Renal pelvis (tissue), 4 donors: ENCODE measurements around the gene MRPL2. TPM values are rescaled to one million over a fixed set of nuclear protein-coding genes. Genes with fewer than 3 reads are reported as not detected.
A peak's percentile ranks its signal among the peaks of the same experiment; 100 is the strongest.

Experiments used
- DNase-seq: peaks from one replicate; pipeline ENCODE4 v3.0.0-alpha.2; 2013
- polyA plus RNA-seq, 3 donors: library from polyadenylated mRNA; unstranded; fragments of 120-200 nt; gene quantifications; one replicate each; pipeline ENCODE4 v1.2.1, GENCODE V29; 2013; ENCODE audit not compliant: insufficient read length in 3 of 3

Gene MRPL2
- polyA plus RNA-seq, 3 donors: 65.2 to 69.9 (median 69.9) TPM

DNA sequence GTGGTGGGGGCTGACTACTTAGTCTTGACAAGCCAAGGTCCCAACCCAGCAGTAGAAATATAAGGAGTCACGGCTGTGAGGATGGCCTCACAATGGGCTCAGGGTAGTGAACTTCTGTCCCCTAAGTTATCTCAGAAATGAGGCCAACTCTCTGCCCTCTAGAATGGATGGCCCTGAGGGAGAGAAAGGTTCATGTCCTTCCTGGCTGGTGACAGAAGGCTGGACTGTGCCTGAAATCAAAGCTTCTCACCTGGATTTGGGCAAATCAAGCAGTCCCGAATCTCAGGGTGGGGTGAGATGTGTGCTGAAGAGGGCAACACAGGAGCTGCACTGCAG is 25.1 kb downstream of the MRPL2 start:
- DNase-seq: no peak

DNA sequence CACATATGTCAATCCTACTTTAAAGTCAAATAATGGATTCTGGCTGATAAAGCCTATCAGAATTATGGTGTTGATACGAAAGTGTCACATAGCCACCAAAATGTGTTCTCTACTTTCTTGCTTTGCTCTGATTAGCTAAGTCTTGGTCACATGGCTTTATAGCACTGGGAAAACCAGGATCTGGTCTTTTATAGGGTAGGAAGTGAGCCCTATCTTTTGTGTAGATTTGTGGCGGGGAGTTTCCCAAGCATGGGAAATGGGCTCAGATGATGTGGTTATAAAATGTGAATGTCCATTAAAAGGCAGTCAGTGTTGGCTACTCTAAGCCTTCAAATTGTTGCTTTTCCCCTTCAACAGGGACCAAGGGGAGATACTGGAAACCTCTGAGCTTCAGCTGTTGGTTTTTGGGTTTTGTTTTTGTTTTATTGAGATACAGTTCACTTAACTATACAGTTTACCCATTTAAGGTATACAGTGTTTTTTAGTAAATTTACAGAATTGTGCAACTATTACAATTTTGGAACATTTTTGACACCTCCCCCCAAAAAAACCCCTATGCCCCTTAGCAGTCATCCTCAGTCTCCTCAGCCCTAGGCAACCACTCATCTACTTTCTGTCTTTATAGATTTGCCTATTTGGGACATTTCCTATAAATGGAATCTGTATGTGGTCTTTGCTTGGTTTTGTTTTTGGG is 25.6 kb downstream of the MRPL2 start:
- DNase-seq: no peak

DNA sequence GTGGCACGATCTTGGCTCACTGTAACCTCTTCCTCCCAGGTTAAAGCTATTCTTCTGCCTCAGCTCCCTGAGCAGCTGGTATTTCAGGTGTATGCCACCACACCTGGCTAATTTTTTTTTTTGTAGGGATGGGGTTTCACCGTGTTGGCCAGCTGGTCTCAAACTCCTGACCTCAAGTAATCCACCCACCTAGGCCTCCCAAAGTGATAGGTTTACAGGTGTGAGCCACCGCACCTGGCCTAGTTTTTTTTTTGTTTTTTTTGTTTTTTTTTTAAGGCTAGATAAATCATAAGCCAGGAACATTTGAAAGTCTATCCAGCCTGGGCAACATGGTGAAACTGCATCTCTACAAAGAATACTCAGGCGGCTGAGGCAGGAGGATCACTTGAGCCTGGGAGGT is 26.9 kb downstream of the MRPL2 start:
- DNase-seq: no peak

DNA sequence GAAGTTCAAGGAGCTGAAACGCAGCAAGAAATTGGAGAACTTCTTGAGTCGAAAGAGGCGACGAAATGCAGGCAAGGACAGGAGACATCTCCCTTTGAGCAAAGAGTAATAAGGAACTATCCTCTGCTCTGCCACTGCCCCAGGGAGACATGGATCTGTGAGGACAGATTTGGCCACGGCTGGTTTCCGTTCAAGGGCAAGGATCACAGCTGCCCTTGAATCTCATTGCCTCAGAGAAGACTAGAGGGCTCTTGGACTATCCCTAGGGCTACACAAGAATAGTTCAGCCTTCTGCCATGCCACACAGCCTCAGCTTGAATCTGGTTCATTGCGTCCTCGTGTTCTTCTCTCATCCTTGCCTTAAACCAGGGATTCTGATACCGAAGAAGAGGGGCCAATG is 30.1 kb downstream of the MRPL2 start:
- DNase-seq: no peak

DNA sequence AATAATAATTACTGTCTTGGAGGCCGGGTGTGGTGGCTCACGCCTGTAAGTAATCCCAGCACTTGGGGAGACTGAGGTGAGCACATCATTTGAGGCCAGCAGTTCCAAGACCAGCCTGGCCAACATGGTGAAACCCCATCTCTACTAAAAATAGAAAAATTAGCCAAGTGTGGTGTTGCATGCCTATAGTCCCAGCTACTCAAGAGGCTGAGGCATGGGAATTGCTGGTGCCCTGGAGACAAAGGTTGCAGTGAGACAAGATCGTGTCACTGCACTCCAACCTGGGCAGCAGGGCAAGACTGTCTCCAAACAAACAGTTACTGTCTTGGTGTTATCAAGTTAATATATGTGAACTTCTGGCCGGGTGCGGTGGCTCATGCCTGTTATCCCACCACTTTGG is 32.9 kb downstream of the MRPL2 start:
- no peak for DNase-seq

DNA sequence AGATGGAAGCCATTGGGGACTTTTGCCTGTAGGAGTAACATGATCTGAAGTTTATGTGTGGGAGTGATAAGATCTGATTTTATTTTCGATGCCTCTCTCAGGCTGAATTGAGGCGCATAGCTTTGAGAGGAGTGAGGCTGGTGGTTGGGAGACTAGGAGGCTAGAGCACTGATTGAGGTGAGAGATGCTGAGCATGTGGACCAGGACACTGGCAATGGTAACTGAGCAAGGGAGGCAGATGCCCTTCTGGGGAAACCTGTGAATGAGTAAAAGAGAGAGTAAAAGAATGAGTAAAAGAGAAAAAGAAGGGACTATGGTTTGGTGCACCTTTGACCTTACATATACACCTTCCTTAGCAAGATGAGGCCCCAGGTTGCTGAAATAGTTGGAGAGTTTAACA is 34.8 kb downstream of the MRPL2 start:
- DNase-seq: no peak

DNA sequence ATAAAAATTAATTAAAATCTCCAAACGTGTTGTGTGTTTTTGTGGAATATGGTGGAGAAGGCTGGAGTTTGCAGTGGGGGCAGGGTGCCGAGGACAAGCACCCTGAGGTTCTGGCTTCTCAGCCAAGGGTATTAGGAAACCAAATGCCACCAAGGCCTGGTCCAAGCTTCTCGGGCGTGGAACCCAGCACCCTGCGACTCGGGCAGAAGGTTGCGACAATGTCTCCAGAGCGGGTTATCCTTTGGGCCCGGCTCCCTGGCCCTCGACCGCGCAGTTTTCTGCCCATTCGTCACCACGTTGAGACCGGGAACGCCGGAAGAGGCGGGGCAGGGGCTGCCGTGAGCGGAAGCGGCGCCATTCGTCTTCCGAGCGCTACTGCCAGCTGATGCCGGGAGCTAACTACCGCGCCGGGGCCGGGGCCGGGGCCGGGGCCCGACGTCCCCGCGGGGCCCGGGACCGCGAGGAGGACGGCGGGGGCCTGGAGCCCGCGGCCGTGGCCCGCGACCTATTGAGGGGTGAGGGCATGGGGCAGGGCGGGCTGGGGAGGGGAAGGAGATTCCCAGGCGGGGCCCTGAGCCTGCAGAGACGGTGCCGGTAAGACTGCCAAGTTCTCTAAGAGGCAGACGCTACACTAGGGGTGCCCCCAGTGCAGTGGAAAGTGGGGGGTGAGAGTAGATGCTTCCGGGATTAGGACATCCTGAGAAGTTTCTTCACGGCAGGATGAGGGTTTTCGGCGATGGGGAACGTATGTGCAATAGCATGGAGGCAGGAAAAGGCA is 37.8 kb downstream of the MRPL2 start, which contains the start of gene RRP36:
Gene RRP36, plus strand, starts transcription at position 354 of the 778 bp plus-strand sequence. Its CDS starts 32 bp downstream, at position 386.
- peak; percentile 76 for DNase-seq

DNA sequence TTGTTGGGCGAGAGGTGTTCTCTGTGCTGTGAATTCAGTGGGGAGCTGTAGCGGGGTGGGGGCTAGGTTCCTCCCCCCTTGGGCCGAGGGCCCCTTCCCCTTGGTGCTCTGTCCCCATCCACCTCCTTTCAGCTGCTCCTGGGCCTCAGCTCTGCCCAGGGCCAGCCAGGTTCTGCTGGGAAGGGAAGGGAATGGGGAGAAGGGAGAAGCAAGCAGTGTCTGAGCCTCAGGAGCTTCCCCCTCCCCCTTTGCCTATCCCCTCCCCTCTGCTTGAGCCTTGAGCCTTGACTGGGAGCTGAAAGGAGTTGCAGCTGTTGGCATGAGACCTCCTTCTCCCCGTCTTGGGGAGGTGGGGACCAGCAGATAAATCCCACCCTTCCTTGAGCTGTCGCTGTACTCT is 38.4 kb downstream of the MRPL2 start:
- DNase-seq: peak; percentile 49

DNA sequence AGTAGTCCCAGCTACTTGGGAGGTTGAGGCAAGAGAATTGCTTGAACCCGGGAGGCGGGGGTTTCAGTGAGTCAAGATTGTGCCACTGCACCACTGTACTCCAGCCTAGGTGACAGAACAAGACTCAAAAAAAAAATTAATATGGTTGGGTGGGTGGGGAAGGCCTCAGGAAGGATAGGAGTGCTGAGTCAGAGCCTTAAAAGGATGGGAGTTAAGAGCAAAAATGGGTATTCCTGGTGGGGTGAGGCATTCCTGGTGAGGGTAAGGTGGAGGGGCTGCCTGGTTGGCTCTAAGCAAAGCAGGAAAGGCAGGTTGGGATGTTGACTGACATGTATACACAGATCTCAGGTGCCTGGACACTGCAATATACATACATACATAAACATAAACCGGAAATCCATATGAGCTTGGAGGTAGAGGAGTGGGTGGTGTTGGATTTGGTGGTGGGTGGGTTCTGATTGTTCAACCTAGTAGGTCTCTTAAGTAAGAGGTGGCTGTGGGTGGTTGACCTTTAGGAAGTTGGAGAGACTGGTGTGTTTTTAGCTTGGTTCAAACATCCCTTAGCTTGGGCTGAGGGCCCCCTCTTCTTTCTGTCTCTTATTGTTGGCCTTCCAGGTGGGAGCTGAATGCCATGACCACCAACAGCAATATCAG is 39.1 kb downstream of the MRPL2 start:
- DNase-seq: no peak

DNA sequence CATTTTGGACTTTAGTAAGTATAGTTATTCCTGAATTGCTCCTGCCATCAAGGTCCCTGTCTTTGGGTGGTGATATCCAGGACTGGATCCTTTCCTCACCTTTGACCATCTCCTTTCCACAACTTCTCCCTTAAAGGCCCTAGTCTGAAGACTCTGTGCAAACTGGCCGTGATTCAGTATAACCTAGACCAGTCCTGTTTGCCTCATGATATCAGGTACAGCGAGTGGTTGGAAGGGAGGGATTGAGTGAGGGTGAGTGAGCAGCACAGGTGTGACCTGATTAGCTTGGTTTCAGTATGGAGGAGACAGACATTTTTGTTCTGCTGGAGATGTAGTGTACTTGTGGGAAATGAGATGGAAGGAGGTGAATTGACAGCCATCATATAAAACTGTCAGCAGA is 40.1 kb downstream of the MRPL2 start:
- no peak for DNase-seq

DNA sequence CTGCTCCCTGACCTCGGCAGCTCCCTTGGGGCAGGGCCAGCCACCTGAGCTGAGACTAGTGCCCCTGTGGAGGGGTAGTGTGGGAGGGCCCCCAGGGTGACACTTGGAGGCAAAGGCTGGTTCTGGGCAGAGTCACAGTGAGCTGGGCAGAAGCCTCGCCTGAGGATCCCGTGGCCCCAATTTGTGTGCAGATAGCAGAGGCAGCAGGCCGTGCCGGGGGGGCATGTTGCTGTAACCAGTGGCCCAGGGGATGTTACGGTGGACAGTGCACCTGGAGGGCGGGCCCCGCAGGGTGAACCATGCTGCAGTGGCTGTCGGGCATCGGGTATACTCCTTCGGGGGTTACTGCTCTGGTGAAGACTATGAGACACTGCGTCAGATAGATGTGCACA is 42.3 kb downstream of the MRPL2 start:
- no peak for DNase-seq

DNA sequence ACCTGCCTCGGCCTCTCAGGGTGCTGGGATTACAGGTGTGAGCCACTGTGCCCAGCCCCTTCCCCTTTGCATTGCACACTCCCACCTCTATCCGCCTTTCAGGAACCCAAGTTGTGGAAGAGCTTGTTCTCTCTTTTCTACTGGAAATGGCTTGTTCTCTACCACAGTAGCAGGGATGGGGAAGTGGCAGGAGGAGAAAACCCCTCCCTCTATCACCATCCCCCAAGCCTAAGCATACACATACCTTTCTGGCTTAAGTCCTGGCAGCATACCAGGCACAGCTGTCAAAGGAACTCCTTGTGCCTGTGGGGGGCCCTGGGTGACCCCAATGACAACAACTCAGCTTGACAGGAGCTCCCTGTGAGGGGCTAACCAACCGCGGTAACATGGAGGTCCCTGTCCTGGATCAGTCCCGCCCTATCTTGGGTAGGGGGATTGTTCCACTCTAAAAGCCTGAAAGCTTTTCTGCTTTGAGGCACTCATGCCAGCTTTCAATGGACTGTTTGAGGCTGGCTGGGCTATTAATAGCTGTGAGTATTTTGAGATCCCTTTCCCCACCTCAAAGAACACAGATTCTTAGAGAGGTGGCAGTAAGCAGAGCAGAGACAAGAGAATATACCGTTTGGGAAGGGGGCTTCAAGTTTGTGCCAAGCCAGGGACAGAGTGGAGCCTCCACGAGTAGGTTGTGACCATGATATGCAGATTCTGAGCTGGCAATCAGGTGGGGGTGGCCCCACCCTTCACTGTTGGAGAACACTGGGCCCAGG is 42.9 kb downstream of the MRPL2 start:
- no peak for DNase-seq

DNA sequence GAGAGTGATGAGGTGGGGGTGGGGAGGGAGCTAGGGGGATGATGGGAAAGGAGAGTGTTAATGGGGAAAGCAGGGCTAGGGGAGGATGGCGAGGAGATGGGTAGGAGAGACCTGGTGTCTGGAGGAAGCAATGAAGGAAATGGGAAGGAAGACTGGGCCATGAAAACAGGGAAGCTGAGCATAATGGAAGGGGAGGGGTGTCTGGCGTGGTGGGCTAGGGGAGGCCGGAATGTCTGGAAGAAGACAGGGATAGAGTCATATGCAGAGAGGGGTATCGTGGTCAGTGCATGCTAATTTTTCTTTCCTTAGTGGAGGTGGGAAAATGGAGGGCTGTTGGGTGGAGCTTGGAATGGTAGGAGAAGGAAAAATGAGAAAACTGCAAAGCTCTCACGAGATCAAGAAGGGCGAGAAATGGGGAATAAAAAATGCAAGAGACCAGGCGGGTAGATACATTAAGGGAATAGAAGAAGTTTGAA is 44.8 kb downstream of the MRPL2 start:
- DNase-seq: peak; percentile 3

DNA sequence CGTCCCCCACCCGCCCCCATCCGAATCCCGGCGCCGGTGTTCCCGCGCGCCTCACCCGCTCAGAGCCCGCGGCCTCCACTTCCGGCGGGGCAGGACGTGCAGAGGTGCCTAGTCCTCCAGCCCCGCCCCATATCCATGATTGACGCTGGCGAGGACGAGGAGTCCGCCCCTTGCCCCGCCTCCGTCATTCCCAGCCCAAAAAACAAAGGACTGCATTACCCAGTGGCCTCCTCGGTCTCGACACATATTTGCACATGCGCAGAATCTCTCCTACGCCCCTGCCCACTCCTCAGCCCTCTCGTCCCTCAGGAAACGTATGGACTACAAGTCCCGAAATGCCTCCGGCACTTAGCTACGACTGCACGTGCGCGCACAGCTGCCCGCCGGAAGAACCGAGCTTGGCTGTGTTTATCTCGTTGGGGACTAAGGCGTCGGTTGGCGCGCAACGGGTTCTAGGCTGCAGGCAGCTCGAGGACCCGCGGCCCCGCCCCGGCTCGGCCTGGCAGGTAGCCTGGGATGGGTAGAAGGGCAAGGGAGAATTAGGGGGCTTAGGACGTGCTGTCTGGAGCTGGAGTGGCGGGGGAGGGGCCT is 45.3 kb downstream of the MRPL2 start, which contains the start of the genes KLHDC3 and MEA1:
Gene KLHDC3, plus strand, starts transcription at position 407 of the 591 bp plus-strand sequence. CDS start 2,944 bp downstream, outside the sequence.
Gene MEA1, minus strand, starts transcription at position 104 of the 591 bp plus-strand sequence. CDS start 133 bp downstream, outside the sequence.
- DNase-seq: peak; percentile 100

DNA sequence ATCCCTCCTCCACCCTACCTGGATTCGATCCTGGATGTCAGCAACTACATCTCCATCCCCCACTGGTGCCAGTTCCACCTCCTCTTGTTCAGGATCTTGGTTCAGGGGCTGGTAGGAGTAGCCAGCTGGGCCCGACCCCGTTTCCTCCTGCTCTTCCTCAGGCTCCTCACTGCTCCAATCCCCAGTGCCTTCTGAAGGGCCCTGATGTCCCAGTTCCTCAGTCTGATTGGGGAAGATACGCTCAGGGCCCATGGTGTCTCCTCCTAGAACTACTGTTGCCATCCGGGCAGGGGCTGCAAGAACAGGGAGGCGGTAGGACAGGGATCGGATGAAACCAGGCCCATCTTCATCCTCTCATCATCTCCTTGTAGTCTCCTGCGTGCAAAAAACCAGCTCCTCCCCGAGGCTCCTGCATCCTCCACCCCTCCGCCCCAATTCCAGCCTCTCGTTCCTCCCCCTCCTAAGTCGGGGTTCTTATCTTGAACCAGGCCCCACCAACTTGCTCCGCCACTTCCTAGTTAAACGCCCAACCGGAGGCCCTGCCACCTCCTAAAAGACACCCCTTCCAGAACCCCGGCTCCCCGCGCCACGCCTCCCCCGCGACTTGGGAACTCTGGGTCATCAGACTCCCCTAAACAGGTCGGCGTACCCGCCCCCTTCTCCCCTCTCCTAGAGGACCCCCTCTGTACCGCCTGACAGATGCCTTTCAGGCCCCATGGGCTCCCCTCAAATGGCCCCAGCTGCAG is 46.0 kb downstream of the MRPL2 start:
- peak; percentile 11 for DNase-seq

DNA sequence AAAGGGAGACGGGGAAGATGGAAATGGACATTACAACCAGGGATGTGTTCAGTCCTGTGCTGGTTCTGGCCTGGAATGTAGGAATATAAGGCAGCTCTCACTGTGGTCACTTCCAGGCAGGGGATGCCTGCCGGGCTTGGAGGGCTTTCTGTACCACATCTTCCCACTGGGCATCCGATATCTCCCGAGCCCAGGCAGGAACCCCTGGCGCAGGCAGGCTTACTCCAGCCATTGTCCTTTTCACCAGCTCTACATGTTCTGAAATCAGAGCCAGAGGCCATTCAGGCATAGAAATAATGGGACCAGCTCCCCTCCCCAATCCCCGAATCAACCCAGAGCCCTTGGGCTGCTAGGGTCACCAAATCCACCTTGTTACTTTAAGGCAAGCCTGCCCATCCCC is 46.9 kb downstream of the MRPL2 start:
- DNase-seq: no peak

DNA sequence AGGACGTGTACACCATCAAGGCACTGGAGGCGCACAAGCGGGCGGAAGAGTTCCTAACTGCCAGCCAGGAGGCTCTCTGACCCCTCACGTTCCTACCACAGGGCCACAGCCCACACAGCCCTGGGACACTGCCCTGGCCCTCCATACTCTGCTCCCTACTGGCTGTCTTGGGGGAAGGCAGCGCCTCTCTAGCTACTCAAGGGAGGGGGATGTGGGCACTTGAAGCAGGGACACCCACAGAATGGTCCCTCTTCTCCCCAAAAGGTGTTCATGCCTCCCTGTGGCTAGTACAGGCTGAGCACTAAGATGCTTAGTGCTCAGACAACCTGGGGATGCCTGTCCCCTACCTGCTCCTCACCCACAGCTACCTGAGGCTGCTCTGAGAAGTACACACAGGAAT is 48.0 kb downstream of the MRPL2 start:
- no peak for DNase-seq

DNA sequence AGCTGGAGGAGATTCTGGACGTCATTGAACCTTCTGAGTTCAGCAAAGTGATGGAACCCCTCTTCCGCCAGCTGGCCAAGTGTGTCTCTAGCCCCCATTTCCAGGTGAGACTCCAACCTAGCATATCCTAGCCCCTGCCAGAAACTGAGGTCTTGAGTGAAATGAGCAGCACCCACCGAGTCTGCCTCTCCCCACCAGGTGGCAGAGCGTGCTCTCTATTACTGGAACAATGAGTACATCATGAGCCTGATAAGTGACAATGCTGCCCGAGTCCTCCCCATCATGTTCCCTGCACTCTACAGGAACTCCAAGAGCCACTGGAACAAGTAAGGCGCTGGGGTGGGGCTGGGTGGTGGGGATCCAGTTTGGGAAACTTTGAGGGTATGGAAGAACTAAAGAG is 50.1 kb downstream of the MRPL2 start:
- peak; percentile 16 for DNase-seq

DNA sequence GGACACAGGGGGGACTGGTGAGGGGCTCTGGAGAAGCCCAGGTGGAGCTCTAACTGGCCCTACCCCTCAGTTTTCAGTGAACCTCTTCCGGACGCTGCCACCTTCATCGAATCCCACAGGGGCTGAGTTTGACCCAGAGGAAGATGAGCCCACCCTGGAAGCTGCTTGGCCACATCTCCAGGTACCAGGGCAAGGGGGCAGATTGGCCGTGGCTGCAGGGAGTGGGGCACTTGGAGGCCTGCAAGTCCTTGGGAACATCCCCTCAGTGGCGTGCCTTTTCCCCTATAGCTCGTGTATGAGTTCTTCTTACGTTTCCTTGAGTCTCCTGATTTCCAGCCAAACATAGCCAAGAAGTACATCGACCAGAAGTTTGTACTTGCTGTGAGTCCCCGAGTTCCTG is 52.1 kb downstream of the MRPL2 start:
- no peak for DNase-seq

DNA sequence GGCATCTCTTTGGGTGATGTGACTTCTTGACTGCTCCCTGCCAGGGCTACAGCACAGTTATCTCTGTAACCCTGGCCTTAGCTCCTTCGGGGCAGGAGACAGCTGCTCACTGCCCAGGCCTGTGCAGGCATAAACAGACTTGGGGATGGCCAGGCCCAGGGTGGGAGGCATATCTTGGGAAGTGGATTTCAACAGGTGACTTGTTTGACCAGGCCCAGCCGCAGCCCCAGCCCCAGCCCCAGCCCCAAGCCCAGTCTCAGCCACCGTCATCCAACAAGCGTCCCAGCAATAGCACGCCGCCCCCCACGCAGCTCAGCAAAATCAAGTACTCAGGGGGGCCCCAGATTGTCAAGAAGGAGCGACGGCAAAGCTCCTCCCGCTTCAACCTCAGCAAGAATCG is 53.0 kb downstream of the MRPL2 start:
- no peak for DNase-seq

DNA sequence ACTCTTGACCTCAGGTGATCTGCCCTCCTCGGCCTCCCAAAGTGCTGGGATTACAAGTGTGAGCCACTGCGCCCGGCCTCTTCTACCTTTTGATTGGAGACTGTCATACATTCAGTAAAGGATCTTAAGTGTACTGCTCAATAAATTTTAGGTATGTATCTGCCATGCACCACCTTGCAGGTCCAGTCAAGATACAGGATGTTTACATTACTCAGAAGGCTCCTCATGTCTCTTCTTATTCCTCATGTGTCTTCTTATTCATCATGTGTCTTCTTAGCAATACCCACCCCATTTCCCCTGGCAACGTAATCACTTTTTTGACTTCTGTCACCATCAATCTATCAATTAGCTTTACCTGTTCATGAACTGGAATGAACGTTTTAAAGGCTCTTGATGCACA is 53.4 kb downstream of the MRPL2 start:
- no peak for DNase-seq
